Activated CD4-positive, alpha-beta memory T cell treated with anti-CD3 and anti-CD28 coated beads for 36 hours (primary cell): ENCODE data around the gene MORN5. TPM values are rescaled to one million over a fixed set of nuclear protein-coding genes. Genes with fewer than 3 reads are reported as not detected.

ENCODE experiments used
- CTCF ChIA-PET: fragments of 350-600 bp; sonication (Branson Sonifier 250); formaldehyde crosslinking; loops from one replicate; lab custom pipeline; 2021; ENCODE audit warnings: antibody characterized with exemption, inconsistent platforms; lab: Charles Lee
- POLR2A ChIA-PET: fragments of 350-600 bp; sonication (Branson Sonifier 250); formaldehyde crosslinking; loops from one replicate; lab custom pipeline; 2021; ENCODE audit warnings: antibody characterized with exemption; lab: Charles Lee
- DNase-seq: peaks from one replicate; pipeline ENCODE4 v3.0.0-alpha.2; 2020
- H3K27ac Mint-ChIP-seq: one replicate; pipeline ENCODE4 v1.8.0; 2021; ENCODE audit warnings: mixed read lengths
- H3K27me3 Mint-ChIP-seq: one replicate; pipeline ENCODE4 v1.8.0; 2021; ENCODE audit warnings: mixed read lengths
- H3K36me3 Mint-ChIP-seq: one replicate; pipeline ENCODE4 v1.8.0; 2021; ENCODE audit warnings: mixed read lengths
- H3K4me1 Mint-ChIP-seq: one replicate; pipeline ENCODE4 v1.8.0; 2021; ENCODE audit warnings: low read depth, mixed read lengths
- H3K4me3 Mint-ChIP-seq: one replicate; pipeline ENCODE4 v1.8.0; 2021; ENCODE audit warnings: mild to moderate bottlenecking, mixed read lengths
- H3K9me3 Mint-ChIP-seq: one replicate; pipeline ENCODE4 v1.8.0; 2021; ENCODE audit warnings: mixed read lengths
- intact Hi-C: fragments of 100-400 bp; cut with micrococcal nuclease; formaldehyde crosslinking; loops from one replicate; pipeline ENCODE4 v1.15.1; 2023
- total RNA-seq, 2 experiments: library from RNA; stranded (reverse); gene quantifications; one replicate each; pipeline ENCODE4 v1.2.3, GENCODE V29; 2021

MORN5 gene
- total RNA-seq, 2 experiments from 2014 or later, result not detected

- CTCF ChIA-PET, result no interaction called here
- Mint-ChIP-seq H3K4me1 (no peaks in the 10 kb centered on the region), H3K9me3 (no peaks in the 10 kb centered on the region), H3K4me3 (no peak overlapping the region), H3K27ac (no peak overlapping the region), H3K27me3 (peaks cover 9% of the 10 kb centered on the region), H3K36me3 (no peaks in the 10 kb centered on the region)
- no peak for DNase-seq
- intact Hi-C loops, result no loop called here
- POLR2A ChIA-PET, result interaction anchor here (0.7 kb wide), 1 partner anchor 1128 kb away, joined by 3 read pairs; no protein-coding TSS in a partner anchor
Observed at GRCh38 chr9:122195875-122196274, 36.2 kb downstream of the MORN5 start.

GRCh38 chr9:122197426-122197825, 37.7 kb downstream of the MORN5 start:
- peaks cover 9% of the 10 kb centered on the region for H3K27me3 Mint-ChIP-seq
- ChIA-PET POLR2A (no interaction called here), CTCF (no interaction called here)
- no peak overlapping the region for H3K4me3 Mint-ChIP-seq
- H3K36me3 Mint-ChIP-seq, result no peaks in the 10 kb centered on the region
- H3K9me3 Mint-ChIP-seq, result no peaks in the 10 kb centered on the region
- no peak overlapping the region for H3K27ac Mint-ChIP-seq
- intact Hi-C loops, result no loop called here
- H3K4me1 Mint-ChIP-seq, result no peaks in the 10 kb centered on the region
- no peak for DNase-seq

GRCh38 chr9:122197882-122198281, 38.2 kb downstream of the MORN5 start:
- POLR2A ChIA-PET, result no interaction called here

DNA sequence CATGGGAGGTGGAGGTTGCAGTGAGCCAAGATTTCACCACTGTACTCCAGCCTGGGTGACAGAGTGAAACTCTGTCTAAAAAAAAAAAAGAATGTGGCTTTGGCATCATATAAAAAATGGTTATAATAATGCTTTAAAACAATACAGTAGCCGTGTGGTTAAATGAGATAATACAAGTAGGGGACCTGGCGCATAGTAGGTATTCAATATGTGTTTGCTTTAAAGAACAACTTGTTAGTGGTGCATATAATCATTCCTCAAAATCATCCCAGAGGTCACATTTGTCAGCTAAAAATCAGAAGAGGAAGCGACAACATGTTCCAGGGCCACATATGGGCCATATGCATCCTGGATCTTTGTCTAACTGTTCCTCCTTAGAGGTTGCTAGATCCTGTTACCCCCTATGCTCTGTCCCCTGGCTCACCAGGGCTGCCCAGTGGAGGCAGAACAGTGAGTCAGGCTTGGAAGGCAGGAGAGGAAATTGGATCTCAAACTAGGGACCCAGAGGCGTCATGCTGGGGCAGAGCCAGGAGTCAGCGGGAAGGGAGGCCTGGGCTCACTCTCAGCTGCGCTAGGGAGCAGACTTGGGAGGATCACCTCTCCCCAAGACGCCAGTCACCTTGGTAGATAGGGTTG, 41.4 kb downstream of the MORN5 start:
- Mint-ChIP-seq H3K27me3 (peaks cover 9% of the 10 kb centered on the region), H3K4me1 (no peaks in the 10 kb centered on the region), H3K4me3 (no peak overlapping the region), H3K9me3 (no peaks in the 10 kb centered on the region), H3K27ac (no peak overlapping the region), H3K36me3 (no peaks in the 10 kb centered on the region)
- intact Hi-C loops, result no loop called here
- no peak for DNase-seq
- ChIA-PET CTCF (no interaction called here), POLR2A (no interaction called here)

More at GRCh38 chr9:122197882-122198281, 38.2 kb downstream of the MORN5 start:
- Mint-ChIP-seq H3K4me1 (no peaks in the 10 kb centered on the region), H3K4me3 (no peak overlapping the region), H3K36me3 (no peaks in the 10 kb centered on the region), H3K27me3 (peaks cover 9% of the 10 kb centered on the region), H3K27ac (no peak overlapping the region), H3K9me3 (no peaks in the 10 kb centered on the region)
- intact Hi-C loops, result no loop called here
- CTCF ChIA-PET, result no interaction called here
- no peak for DNase-seq

- ChIA-PET CTCF (no interaction called here), POLR2A (no interaction called here)
- H3K4me1 Mint-ChIP-seq, result no peaks in the 10 kb centered on the region
- intact Hi-C loops, result no loop called here
- no peak overlapping the region for H3K27ac Mint-ChIP-seq
- peaks cover 9% of the 10 kb centered on the region for H3K27me3 Mint-ChIP-seq
- H3K36me3 Mint-ChIP-seq, result no peaks in the 10 kb centered on the region
- H3K4me3 Mint-ChIP-seq, result no peak overlapping the region
- no peaks in the 10 kb centered on the region for H3K9me3 Mint-ChIP-seq
- DNase-seq, result no peak
Observed at GRCh38 chr9:122201641-122202040, 41.9 kb downstream of the MORN5 start.

- peaks cover 6% of the 10 kb centered on the region for H3K27me3 Mint-ChIP-seq
- H3K4me3 Mint-ChIP-seq, result no peak overlapping the region
- no peak for DNase-seq
- no peaks in the 10 kb centered on the region for H3K4me1 Mint-ChIP-seq
- POLR2A ChIA-PET, result no interaction called here
- H3K36me3 Mint-ChIP-seq, result no peaks in the 10 kb centered on the region
- CTCF ChIA-PET, result no interaction called here
- no peak overlapping the region for H3K27ac Mint-ChIP-seq
- no peaks in the 10 kb centered on the region for H3K9me3 Mint-ChIP-seq
- intact Hi-C loops, result no loop called here
Observed at GRCh38 chr9:122202111-122202510, 42.4 kb downstream of the MORN5 start.

- CTCF ChIA-PET, result interaction anchor here (0.7 kb wide), 1 partner anchor 11 kb away, joined by 3 read pairs; no protein-coding TSS in a partner anchor
- no peaks in the 10 kb centered on the region for H3K9me3 Mint-ChIP-seq
- no peaks in the 10 kb centered on the region for H3K4me1 Mint-ChIP-seq
Observed at GRCh38 chr9:122204055-122204454, 44.3 kb downstream of the MORN5 start.

DNA sequence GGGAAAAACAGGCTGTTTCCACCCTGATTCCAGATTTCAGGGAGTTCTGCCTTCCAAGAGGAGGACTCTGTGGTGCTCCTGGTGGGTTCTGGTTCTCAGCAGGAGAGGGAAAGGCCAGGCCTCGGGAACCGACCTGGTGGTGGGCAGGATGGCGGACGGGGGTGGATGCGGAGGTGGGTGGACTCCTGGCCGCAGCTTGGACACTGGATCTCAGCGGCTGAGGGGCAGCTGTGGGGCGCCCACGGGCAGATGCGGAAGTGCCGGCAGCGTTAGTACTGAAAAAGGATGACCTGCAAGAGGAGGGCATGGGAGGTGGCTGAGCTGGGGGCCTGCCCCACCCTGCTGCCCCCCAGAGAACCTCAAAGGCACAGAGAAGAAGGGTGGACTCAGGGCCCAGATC, 44.8 kb downstream of the MORN5 start:
- DNase-seq, result no peak
- H3K4me1 Mint-ChIP-seq, result no peaks in the 10 kb centered on the region
- no peaks in the 10 kb centered on the region for H3K36me3 Mint-ChIP-seq
- ChIA-PET POLR2A (no interaction called here), CTCF (interaction anchor here (0.7 kb wide), 1 partner anchor 11 kb away, joined by 3 read pairs; no protein-coding TSS in a partner anchor)
- H3K27ac Mint-ChIP-seq, result no peak overlapping the region
- peaks cover 8% of the 10 kb centered on the region for H3K27me3 Mint-ChIP-seq
- H3K4me3 Mint-ChIP-seq, result no peak overlapping the region
- no peaks in the 10 kb centered on the region for H3K9me3 Mint-ChIP-seq
- intact Hi-C loops, result no loop called here

More at GRCh38 chr9:122204055-122204454, 44.3 kb downstream of the MORN5 start:
- intact Hi-C loops, result no loop called here
- DNase-seq, result no peak
- no peak overlapping the region for H3K4me3 Mint-ChIP-seq
- H3K27ac Mint-ChIP-seq, result no peak overlapping the region
- H3K27me3 Mint-ChIP-seq, result peaks cover 4% of the 10 kb centered on the region
- POLR2A ChIA-PET, result no interaction called here
- no peaks in the 10 kb centered on the region for H3K36me3 Mint-ChIP-seq

- Mint-ChIP-seq H3K27ac (no peak overlapping the region), H3K27me3 (peaks cover 11% of the 10 kb centered on the region), H3K36me3 (no peaks in the 10 kb centered on the region), H3K4me1 (no peaks in the 10 kb centered on the region), H3K4me3 (no peak overlapping the region), H3K9me3 (no peaks in the 10 kb centered on the region)
- intact Hi-C loops, result no loop called here
- ChIA-PET POLR2A (no interaction called here), CTCF (no interaction called here)
- DNase-seq, result no peak
Observed at GRCh38 chr9:122205176-122205575, 45.5 kb downstream of the MORN5 start.

DNA sequence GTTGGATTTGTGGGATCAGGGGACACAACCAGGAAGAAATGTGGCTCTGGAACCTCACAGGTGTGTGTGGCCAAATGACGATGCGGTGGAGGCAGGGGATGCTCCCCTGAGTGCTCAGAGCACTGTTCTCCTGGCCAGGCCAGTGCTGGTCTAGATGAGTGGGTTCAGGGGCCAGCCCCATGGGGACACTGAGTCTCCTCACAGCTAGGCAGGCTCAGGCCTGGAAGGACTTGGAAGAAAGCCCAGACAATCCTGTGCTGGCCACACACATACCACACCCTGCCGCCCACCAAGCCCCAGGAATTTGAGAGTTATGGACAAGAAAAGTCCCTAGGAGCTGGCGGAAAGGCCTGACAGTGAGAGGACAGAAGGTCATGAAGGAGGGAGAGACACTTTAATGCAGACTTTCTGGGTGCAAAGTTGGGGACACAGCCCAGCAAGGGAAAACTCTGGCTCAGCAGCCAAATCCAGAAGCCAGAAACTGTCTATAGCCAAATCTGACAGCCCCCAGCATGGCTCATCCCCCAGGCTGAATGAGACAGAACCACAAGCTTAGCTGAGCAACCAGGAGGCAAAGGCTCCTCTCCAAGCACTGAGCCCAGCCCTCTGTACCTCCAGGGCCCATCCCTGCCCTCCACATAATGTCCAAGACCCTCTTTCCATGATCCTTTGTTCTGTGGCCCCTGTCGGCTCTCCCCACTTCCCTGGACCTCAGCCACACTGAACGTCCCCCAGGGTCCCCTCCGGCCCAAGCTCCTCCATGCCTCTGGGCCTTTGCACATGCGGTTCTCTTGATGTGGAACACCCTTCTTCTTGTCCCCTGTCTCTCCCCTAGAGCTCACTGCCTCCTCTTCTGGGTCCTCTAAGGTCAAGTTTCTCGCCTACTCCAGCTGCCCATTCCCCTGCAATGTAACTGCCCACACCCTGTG, 46.7 kb downstream of the MORN5 start:
- ChIA-PET POLR2A (no interaction called here), CTCF (no interaction called here)
- no peak for DNase-seq
- intact Hi-C loops, result no loop called here
- Mint-ChIP-seq H3K4me3 (no peak overlapping the region), H3K9me3 (no peaks in the 10 kb centered on the region), H3K4me1 (no peaks in the 10 kb centered on the region), H3K36me3 (no peaks in the 10 kb centered on the region), H3K27ac (no peak overlapping the region), H3K27me3 (peaks cover 19% of the 10 kb centered on the region)

DNA sequence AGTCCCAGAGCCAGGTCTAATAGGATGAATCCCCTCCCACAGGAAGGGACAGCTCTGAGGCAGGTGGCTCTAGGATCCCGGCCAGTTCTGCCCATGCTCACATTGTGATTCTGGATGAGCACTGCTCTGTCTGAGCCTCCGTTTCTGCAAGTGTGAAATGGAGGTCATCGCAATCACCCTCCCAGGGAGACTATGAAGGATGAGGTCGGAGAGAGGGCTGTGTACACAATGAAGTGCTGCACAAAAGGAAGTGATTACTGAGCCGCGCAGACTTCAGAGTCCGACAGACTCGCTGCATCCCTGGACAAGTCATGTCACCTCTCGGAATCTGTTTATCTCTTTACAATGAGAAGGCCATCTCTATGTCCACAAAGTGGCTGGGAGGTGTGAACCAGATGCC, 47.4 kb downstream of the MORN5 start:
- intact Hi-C loops, result no loop called here
- Mint-ChIP-seq H3K9me3 (no peaks in the 10 kb centered on the region), H3K4me1 (no peaks in the 10 kb centered on the region), H3K27me3 (peaks cover 26% of the 10 kb centered on the region), H3K36me3 (no peaks in the 10 kb centered on the region), H3K27ac (no peak overlapping the region), H3K4me3 (no peak overlapping the region)
- DNase-seq, result no peak
- CTCF ChIA-PET, result no interaction called here
- POLR2A ChIA-PET, result no interaction called here

- peaks cover 4% of the 10 kb centered on the region for H3K4me1 Mint-ChIP-seq
- H3K4me3 Mint-ChIP-seq, result no peak overlapping the region
- H3K27me3 Mint-ChIP-seq, result peaks cover 42% of the 10 kb centered on the region
- CTCF ChIA-PET, result interaction anchor here (1.7 kb wide), 1 partner anchor 85 kb away, joined by 4 read pairs; no protein-coding TSS in a partner anchor
- no peak overlapping the region for H3K27ac Mint-ChIP-seq
- POLR2A ChIA-PET, result no interaction called here
- intact Hi-C loops, result no loop called here
- H3K36me3 Mint-ChIP-seq, result no peaks in the 10 kb centered on the region
- H3K9me3 Mint-ChIP-seq, result no peaks in the 10 kb centered on the region
- no peak for DNase-seq
Observed at GRCh38 chr9:122209451-122209850, 49.7 kb downstream of the MORN5 start.
